ENCODE results near the gene JAML.

JAML gene

DNA sequence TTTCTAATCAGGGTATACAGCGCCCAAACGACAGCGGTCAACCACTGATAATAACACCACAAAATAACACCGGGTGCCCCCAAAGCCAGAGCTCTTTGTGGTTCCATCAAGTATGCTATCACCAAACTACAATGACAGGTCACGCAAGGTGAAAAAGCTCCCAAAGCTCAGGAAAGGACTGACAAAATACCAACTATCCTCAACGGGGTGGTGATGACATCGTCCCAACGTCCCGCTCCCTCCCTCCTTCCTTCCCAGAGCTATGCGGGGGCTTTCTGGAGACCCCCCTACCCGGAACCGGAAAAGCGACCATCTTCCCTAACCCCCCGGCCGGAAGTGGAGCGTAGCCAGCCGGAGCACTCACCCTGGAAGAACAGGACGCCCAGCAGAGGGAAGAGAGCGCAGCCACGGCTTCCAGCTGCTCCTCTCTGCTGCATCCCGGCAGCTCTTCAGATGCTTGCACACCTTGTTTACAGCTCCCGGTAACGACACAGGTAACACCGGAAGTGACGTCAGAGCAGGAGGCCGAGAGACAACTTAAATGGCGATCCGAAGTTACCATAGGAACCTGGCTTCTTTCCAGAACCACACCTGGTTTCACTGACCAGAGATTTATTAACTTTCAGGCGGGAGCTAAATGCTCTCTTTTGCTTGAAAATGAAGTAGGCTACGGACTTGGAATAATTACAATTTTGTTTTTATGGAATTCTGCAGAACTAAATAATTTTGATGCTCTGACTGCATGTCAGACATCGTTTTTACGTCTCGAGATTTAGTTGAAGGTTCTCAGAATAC, 27.2 kb upstream of the JAML start, which contains the start of gene MPZL3:
Gene MPZL3 (minus strand): TSS at position 508 of the 795 bp plus-strand sequence. CDS start 71 bp downstream, at position 437.
- Histone ChIP-seq H3K4me1 (ENCODE audit: insufficient read depth, low read length) (no peaks in the 10 kb centered on the region), H3K4me3 (ENCODE audit: low read length) (peak within 1 kb of the TSS; percentile 97), H3K27me3 (ENCODE audit: insufficient read depth, low read length) (peaks cover 14% of the 10 kb centered on the region), H3K9me3 (ENCODE audit: low read length) (no peaks in the 10 kb centered on the region), H2AFZ (ENCODE audit: low read depth, low read length) (peak within 1 kb of the TSS; percentile 98), H3K36me3 (ENCODE audit: insufficient read depth, low read length) (no peaks in the 10 kb centered on the region)

DNA sequence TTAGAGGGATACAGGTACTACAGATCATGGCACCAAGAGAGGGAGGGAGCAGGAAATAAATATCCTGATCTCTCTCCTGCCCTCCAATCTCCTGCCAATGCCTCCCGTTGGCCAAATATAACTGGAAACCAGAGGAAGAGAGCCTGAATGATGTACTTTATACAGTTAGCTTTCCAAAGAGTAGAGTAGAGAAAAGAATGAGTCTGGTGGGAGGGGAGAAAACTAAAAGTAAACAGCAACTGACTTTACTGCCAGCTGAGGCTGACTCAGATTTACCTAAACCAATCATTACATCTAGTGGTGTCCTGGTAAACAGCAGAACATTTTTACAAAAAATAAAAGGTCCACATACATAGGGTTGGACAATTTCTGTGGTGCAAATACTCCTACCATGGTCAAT, 22.2 kb upstream of the JAML start:
- Histone ChIP-seq H3K4me1 (ENCODE audit: insufficient read depth, low read length) (no peaks in the 10 kb centered on the region), H2AFZ (ENCODE audit: low read depth, low read length) (no peak overlapping the region), H3K27me3 (ENCODE audit: insufficient read depth, low read length) (peaks cover 49% of the 10 kb centered on the region), H3K9me3 (ENCODE audit: low read length) (no peaks in the 10 kb centered on the region), H3K4me3 (ENCODE audit: low read length) (no peak overlapping the region), H3K36me3 (ENCODE audit: insufficient read depth, low read length) (no peaks in the 10 kb centered on the region)

DNA sequence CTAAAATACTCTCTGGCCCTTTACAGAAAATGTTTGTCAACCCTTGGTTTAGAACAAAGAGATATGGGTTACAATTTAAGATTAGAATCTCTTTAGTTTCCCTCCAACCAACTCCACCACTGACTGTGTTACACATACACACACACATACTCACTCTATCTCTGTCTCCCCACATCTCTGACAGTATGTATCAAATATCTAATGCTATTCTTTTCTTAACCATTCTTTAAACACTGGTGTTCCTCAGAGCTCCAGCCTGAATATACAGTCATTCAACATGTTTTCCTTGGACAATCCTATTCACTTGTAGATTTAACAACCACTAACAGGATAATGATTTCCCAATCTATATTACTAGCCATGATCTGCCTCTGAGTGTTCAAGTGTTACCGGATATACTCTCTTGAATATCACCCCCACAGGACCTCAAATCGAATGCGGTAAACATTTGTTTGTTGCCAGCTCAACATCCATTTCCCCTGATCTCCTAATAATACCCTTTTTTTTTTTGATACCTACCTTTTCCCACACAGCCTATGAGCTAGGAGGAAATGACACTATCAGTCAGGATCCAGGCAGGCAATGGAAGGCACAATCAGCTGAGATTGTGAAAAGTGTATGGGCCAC, 21.2 kb upstream of the JAML start:
- Histone ChIP-seq H3K9me3 (ENCODE audit: low read length) (no peaks in the 10 kb centered on the region), H3K4me1 (ENCODE audit: insufficient read depth, low read length) (no peaks in the 10 kb centered on the region), H2AFZ (ENCODE audit: low read depth, low read length) (no peak overlapping the region), H3K4me3 (ENCODE audit: low read length) (no peak overlapping the region), H3K36me3 (ENCODE audit: insufficient read depth, low read length) (no peaks in the 10 kb centered on the region), H3K27me3 (ENCODE audit: insufficient read depth, low read length) (peaks cover 58% of the 10 kb centered on the region)

DNA sequence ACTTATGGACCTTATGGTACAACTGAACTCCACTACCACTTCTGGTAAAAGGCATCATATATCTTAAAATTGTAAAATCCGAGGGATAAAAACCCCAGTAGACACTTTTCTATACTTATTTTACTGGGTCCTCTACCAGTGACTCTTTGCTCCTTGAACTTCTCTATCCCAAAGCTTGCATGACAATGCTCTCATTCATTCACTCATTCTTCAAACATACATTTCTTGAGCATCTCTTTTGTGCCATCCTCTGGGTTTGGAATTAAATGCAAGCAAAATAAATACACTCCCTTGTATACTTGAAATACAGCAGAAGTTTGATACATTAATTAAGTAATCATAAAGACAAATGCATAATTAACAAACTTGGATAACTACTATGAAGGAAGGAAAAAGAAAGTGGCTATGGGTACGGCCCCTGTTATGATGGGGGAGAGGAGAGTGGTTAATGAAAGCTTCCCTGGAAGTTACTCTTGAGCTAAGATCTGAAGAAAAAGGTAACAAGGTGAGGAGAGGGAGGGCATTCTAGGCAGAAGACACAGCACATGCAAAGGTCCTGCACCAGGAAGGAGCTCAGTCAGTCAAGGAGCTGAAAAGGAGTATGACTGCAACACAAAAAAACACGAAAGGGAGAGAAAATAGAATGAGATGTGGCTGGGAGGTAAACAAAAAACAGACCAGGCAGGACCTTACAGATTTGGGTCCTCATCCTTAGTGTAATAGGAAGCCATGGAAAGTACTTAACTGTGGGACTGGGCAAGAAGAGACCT, 19.4 kb upstream of the JAML start:
- Histone ChIP-seq H3K36me3 (ENCODE audit: insufficient read depth, low read length) (no peaks in the 10 kb centered on the region), H3K4me3 (ENCODE audit: low read length) (no peak overlapping the region), H2AFZ (ENCODE audit: low read depth, low read length) (no peak overlapping the region), H3K27me3 (ENCODE audit: insufficient read depth, low read length) (peaks cover 62% of the 10 kb centered on the region), H3K4me1 (ENCODE audit: insufficient read depth, low read length) (no peaks in the 10 kb centered on the region), H3K9me3 (ENCODE audit: low read length) (no peaks in the 10 kb centered on the region)

DNA sequence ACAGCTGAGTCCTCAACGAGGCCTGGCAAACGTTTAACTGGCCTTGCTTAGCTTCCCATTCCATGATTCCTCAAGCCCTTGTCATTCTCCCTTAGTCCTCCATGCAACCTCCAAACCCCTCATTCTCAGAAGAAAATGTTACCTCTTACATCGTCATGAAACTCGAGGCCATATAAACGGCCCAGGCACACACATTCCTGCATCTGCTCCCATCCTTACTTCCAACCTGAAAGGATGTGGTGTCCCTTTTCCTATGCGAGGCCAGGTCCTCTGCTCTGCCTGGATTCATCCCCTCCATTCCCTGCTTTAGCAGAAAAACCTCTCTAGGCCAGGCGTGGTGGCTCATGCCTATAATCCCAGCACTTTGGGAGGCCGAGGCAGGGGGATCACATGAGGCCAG, 18.4 kb upstream of the JAML start:
- Histone ChIP-seq H2AFZ (ENCODE audit: low read depth, low read length) (no peak overlapping the region), H3K4me3 (ENCODE audit: low read length) (no peak overlapping the region), H3K4me1 (ENCODE audit: insufficient read depth, low read length) (no peaks in the 10 kb centered on the region), H3K9me3 (ENCODE audit: low read length) (no peaks in the 10 kb centered on the region), H3K27me3 (ENCODE audit: insufficient read depth, low read length) (peaks cover 67% of the 10 kb centered on the region), H3K36me3 (ENCODE audit: insufficient read depth, low read length) (no peaks in the 10 kb centered on the region)

DNA sequence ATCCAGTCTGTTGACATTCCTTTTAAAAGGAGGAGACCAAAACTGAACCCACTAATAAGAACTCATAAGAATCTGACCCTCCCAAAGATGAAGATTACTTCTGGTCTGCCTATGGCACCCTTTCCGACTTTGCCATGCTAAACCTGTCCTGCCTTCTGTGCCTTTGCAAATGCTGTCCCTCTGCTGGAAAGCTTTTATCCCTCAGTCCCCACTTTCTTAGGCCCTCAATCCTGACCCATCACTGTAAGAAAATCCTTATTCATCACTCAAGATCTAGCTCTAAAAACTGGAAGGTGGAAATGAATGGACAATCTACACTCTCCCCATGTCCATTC, 16.9 kb upstream of the JAML start:
- H3K4me1 ChIP-seq (ENCODE audit: insufficient read depth, low read length), result no peaks in the 10 kb centered on the region
- H3K4me3 ChIP-seq (ENCODE audit: low read length), result no peak overlapping the region
- H2AFZ ChIP-seq (ENCODE audit: low read depth, low read length), result no peak overlapping the region
- no peaks in the 10 kb centered on the region for H3K9me3 ChIP-seq (ENCODE audit: low read length)
- H3K27me3 ChIP-seq (ENCODE audit: insufficient read depth, low read length), result peaks cover 63% of the 10 kb centered on the region
- H3K36me3 ChIP-seq (ENCODE audit: insufficient read depth, low read length), result no peaks in the 10 kb centered on the region

DNA sequence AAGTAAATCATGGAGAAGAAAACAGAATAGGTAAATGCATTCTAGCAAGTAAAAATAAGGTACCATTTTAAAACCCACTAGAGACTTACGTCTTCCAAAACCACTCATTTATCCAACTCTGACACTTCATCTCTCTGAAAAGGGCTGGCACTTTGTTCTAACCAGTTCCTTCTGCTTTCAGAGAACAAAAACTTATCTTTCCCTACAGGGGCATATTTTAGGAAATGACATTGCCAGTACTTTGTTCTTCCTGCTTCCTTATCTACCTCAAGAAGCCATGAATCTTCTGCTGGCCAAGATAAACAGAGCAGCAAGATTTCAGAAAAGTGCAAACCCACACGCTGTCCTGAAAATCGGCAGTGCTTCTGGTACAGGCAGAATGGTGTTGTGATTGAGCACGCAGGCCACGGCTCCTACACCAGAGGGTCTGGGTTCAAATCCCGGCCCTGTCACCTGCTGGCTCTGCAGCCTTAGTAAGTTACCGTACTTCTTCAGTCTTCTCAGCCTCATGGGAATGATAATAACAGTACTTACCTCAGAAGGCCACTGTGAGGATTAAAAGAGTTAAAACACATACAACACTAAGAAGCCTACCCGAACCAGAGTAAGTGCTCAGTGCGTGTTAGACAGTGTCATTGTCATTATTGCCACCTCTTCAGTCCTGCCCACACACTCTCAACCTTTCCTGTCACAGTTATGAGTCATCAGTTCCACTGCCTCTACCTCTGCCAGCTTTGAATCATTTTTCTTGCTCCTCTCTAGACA, 16.4 kb upstream of the JAML start:
- Histone ChIP-seq H3K27me3 (ENCODE audit: insufficient read depth, low read length) (peaks cover 59% of the 10 kb centered on the region), H3K9me3 (ENCODE audit: low read length) (no peaks in the 10 kb centered on the region), H2AFZ (ENCODE audit: low read depth, low read length) (no peak overlapping the region), H3K4me1 (ENCODE audit: insufficient read depth, low read length) (no peaks in the 10 kb centered on the region), H3K36me3 (ENCODE audit: insufficient read depth, low read length) (no peaks in the 10 kb centered on the region), H3K4me3 (ENCODE audit: low read length) (no peak overlapping the region)

DNA sequence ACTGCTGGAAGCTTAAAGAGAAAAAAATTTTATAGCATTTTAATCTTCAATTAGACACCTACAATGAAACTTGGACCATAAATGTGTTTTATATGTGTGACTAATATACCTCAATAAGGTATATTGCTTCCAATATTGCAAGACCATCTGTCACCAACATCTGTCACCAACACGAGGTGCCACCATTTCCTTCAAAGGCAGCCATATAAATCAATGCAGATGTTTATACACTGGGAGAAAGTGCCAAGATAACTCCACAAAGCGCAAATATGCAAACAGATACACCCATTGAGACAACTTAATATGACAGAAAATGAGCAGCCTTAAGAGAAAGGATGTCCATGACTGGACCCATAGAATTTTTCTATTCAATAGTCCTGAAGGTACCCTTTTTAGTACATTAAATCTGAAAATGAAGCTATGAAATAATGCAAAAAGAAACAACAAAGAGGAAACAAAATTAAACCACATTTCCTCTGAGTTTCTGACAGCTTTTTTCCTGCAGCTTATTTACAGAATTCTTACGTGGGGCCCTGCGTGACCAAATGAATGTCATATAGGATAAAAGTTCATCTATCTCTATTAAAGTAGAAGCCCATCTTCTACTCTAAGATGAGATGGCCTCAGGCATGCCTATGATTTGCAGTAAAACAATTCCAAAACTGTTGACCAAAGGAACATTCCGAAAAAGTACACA, 14.8 kb upstream of the JAML start:
- Histone ChIP-seq H3K4me3 (ENCODE audit: low read length) (no peak overlapping the region), H3K9me3 (ENCODE audit: low read length) (no peaks in the 10 kb centered on the region), H3K36me3 (ENCODE audit: insufficient read depth, low read length) (no peaks in the 10 kb centered on the region), H2AFZ (ENCODE audit: low read depth, low read length) (no peak overlapping the region), H3K27me3 (ENCODE audit: insufficient read depth, low read length) (peaks cover 54% of the 10 kb centered on the region), H3K4me1 (ENCODE audit: insufficient read depth, low read length) (no peaks in the 10 kb centered on the region)

DNA sequence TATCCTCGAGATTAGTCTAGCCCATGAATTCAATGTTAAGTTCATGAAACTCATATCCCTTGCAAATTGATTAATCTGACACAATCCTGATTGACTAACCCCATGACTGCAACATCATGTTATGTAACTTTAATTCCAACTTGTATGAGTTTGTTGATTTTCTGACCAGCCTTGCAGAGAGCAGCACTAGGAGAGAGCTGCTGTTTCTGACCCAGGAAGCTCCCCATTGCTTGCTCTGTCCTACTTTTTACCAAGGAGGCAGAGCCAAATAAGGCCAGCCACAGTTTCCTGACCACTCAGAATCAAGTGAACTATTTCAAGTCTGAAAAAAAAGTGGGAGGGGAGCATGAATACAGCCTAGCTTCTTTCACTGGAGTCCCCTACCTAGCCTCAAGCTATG, 14.1 kb upstream of the JAML start:
- peaks cover 53% of the 10 kb centered on the region for H3K27me3 ChIP-seq (ENCODE audit: insufficient read depth, low read length)
- no peaks in the 10 kb centered on the region for H3K9me3 ChIP-seq (ENCODE audit: low read length)
- H2AFZ ChIP-seq (ENCODE audit: low read depth, low read length), result no peak overlapping the region
- no peaks in the 10 kb centered on the region for H3K36me3 ChIP-seq (ENCODE audit: insufficient read depth, low read length)
- H3K4me3 ChIP-seq (ENCODE audit: low read length), result no peak overlapping the region
- no peaks in the 10 kb centered on the region for H3K4me1 ChIP-seq (ENCODE audit: insufficient read depth, low read length)

DNA sequence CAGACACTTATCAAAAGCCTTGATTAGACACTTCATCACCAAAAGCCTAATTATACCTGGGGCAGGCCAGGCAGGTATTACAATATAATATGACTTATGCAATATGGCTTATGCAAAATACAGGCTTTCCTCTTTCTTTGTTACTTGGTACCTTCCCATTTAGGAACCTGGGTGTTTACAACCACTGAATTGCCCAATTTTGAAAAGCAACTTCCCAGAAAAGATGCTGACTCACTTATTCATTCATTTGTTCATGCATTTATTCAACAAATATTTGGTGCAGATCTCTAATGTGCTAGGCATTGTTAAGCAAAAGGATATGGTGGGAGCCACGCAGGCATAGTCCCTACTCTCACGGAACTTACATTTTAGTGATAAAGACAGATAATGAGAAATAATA, 13.6 kb upstream of the JAML start:
- no peaks in the 10 kb centered on the region for H3K4me1 ChIP-seq (ENCODE audit: insufficient read depth, low read length)
- H3K9me3 ChIP-seq (ENCODE audit: low read length), result no peaks in the 10 kb centered on the region
- H3K4me3 ChIP-seq (ENCODE audit: low read length), result no peak overlapping the region
- H3K36me3 ChIP-seq (ENCODE audit: insufficient read depth, low read length), result no peaks in the 10 kb centered on the region
- H2AFZ ChIP-seq (ENCODE audit: low read depth, low read length), result no peak overlapping the region
- peaks cover 49% of the 10 kb centered on the region for H3K27me3 ChIP-seq (ENCODE audit: insufficient read depth, low read length)

DNA sequence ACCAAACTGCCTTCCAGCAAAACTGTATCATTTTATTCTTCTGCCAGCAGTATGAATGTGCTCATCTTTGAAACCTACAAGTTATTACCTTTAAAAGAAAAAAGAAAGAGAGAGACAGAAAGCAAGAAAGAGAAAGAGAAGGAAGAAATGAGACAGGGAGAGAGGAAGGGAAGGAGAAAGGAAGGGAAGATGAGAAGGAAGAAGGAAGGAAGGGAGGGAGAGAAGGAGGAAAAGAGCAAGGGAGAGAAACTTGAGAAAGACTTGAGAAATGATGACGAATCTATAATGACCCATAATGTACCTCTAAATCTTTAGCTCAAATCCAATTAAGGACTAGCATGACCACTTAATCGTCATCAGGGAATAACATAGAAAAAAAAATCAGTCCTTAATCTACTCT, 11.4 kb upstream of the JAML start:
- no peaks in the 10 kb centered on the region for H3K4me1 ChIP-seq (ENCODE audit: insufficient read depth, low read length)
- H3K36me3 ChIP-seq (ENCODE audit: insufficient read depth, low read length), result no peaks in the 10 kb centered on the region
- no peak overlapping the region for H2AFZ ChIP-seq (ENCODE audit: low read depth, low read length)
- H3K4me3 ChIP-seq (ENCODE audit: low read length), result no peak overlapping the region
- H3K9me3 ChIP-seq (ENCODE audit: low read length), result no peaks in the 10 kb centered on the region
- peaks cover 32% of the 10 kb centered on the region for H3K27me3 ChIP-seq (ENCODE audit: insufficient read depth, low read length)

DNA sequence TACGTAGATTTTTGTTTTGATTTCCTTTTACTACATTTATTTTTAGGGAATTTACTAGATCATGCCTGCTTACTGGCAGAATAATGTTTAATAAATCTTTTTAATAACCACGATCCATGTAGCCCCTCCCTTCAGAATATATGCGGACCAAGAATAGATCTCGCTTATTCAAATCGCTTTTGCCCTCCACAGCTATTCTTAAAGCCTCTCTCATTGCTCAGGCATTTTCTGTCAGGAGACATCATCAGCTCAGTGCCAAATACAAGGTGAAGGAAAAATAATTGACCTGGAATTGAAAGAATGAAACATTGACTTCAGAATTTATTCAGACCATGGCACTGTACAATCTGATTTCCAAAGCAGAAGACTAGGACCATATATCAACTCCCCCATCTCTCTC, 10.0 kb upstream of the JAML start:
- Histone ChIP-seq H3K9me3 (ENCODE audit: low read length) (no peaks in the 10 kb centered on the region), H3K27me3 (ENCODE audit: insufficient read depth, low read length) (peaks cover 23% of the 10 kb centered on the region), H3K4me1 (ENCODE audit: insufficient read depth, low read length) (no peaks in the 10 kb centered on the region), H3K4me3 (ENCODE audit: low read length) (no peak overlapping the region), H3K36me3 (ENCODE audit: insufficient read depth, low read length) (no peaks in the 10 kb centered on the region), H2AFZ (ENCODE audit: low read depth, low read length) (no peak overlapping the region)

Measured in neuron (in vitro differentiated cells).